Fibroblast of mammary gland (primary cell): Measurements from ENCODE around the gene SNTG2.

Experiments
- DNase-seq: peaks from one replicate; pipeline ENCODE4 v3.0.0-alpha.2; 2010; ENCODE audit warnings: low read depth
- H3K4me3 ChIP-seq: 2 replicates; pipeline ENCODE4 v1.5.1; 2011; ENCODE audit warnings: low read depth, mild to moderate bottlenecking, low read length, moderate library complexity; ENCODE audit not compliant: control insufficient read depth
- TF ChIP-seq, protein P1 (sequence below): conservative IDR thresholded peaks from 2 replicates; pipeline ENCODE4 v1.5.1; 2011; ENCODE audit warnings: low read depth, low read length, inconsistent platforms; ENCODE audit not compliant: control insufficient read depth, insufficient read depth

SNTG2 gene

DNA sequence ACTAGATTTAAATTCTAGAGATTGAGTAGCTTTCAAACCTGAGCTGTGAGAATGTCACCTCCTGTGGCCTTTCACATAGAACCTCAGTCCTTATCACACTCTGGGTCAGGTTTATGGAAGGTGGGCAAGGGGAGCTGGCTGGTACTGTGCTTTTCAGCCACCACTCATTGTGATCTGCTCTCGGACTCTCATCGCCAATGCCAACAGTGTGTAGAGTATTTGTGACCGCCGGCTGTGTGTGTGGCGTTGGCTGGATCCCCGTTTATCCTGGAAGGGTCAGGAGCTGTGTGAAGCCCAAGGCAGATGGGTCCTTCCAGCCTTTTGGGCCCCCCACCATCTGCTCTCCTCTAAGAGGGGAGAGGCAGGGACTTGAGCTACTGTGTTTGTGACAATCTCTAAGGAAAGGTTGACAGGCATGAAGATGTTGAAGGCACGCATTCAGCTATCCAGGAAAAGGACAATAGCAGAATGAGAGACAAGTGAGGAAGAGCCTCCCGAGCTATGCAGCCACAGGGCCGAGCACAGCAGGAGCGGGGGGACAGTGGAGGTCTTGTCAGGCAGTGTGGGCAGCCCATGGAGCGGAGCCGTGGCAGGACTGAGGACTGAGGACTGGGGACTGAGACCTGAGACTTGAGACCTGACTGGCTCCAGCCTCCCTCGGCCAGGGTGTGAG is 355.5 kb downstream of the SNTG2 start:
- TF ChIP-seq, protein P1, sequence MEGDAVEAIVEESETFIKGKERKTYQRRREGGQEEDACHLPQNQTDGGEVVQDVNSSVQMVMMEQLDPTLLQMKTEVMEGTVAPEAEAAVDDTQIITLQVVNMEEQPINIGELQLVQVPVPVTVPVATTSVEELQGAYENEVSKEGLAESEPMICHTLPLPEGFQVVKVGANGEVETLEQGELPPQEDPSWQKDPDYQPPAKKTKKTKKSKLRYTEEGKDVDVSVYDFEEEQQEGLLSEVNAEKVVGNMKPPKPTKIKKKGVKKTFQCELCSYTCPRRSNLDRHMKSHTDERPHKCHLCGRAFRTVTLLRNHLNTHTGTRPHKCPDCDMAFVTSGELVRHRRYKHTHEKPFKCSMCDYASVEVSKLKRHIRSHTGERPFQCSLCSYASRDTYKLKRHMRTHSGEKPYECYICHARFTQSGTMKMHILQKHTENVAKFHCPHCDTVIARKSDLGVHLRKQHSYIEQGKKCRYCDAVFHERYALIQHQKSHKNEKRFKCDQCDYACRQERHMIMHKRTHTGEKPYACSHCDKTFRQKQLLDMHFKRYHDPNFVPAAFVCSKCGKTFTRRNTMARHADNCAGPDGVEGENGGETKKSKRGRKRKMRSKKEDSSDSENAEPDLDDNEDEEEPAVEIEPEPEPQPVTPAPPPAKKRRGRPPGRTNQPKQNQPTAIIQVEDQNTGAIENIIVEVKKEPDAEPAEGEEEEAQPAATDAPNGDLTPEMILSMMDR = no peak
- no peak for DNase-seq
- H3K4me3 ChIP-seq = no peak overlapping the region

DNA sequence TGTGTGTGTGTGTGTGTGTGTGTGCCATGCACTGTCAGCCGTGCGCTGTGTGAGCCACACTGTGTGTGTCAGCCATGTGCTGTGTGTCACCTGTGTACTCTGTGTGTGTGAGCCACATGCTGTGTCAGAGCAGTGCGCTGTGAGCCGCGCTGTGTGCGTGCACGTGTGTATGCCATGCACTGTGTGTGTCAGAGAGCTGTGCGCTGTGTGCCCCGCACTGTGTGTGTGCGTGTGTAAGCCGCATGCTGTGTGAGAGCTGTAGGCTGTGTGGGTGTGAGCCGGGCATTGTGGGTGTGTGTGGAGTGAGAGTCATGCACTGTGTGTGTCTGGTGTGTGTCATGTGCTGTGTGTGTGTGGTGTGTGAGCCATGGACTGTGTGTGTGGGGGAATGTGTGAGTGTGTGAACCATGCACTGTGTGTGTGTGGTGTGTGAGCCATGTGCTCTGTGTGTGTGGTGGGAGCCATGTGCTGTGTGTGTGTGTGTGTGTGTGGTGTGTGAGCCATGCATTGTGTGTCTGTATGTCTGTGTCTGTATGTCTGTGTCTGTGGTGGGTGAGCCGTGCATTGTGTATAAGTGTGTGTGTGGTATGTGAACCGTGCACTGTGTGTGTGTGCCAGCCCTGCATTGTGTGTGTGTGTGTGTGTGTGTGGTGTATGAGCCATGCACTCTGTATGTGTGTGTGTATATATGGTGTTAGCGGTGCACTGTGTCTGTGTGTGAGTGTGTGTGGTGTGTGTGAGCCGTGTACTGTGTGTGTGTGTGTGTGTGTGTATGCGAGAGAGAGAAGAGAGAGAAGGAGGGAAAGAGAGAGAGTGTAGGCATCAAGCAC is 356.3 kb downstream of the SNTG2 start:
- TF ChIP-seq, protein P1 = no peak
- DNase-seq = no peak
- no peak overlapping the region for H3K4me3 ChIP-seq

- TF ChIP-seq, protein P1 = no peak
- DNase-seq = no peak
- no peak overlapping the region for H3K4me3 ChIP-seq
Measured at GRCh38 chr2:1307670-1308069, 357.0 kb downstream of the SNTG2 start.

- DNase-seq = no peak
- TF ChIP-seq, protein P1 = no peak
- H3K4me3 ChIP-seq = no peak overlapping the region
Measured at GRCh38 chr2:1308678-1309077, 358.0 kb downstream of the SNTG2 start.

DNA sequence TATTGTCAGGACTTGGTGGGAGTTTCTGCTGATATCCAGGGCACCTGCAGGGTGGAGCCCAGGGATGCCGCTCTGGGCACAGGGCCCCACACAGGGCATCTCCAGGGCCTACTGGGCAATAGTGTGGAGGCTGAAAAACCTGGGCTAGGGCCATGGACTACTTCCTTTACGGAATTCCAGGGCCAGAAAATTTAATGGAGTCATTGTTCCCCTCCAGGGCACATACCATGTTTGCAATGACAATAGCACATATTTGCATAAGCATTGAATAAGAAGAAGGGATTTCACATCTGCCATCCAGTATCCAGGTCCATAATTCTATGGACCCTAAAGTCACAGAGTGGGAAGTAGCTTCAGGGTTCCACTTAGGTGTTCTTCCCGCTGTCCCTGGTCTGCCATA is 358.9 kb downstream of the SNTG2 start:
- TF ChIP-seq, protein P1 = no peak
- H3K4me3 ChIP-seq = no peak overlapping the region
- DNase-seq = no peak

- DNase-seq = no peak
- TF ChIP-seq, protein P1 = no peak
- no peak overlapping the region for H3K4me3 ChIP-seq
Measured at GRCh38 chr2:1310202-1310601, 359.6 kb downstream of the SNTG2 start.
